GM12865 (cell line): ENCODE data around the gene NKX1-1.
"Not testable (repeated sequence)": the region's sequence is repeated elsewhere in the genome, so short reads cannot be mapped to it uniquely, and the experiment has no call there.

Experiments
- DNase-seq: peaks from one replicate; pipeline ENCODE4 v3.0.0; 2010; ENCODE audit warnings: low read depth
- H3K4me3 ChIP-seq: 2 replicates; pipeline ENCODE4 v1.5.1; 2011; ENCODE audit warnings: mild to moderate bottlenecking, low read depth, low read length, control low read depth
- TF ChIP-seq, protein P1 (sequence below): IDR thresholded peaks from 2 replicates; pipeline ENCODE4 v1.5.1; 2011; ENCODE audit warnings: low read length, control low read depth, low read depth, inconsistent platforms; ENCODE audit not compliant: insufficient read depth; ENCODE audit errors: missing control alignments

Gene NKX1-1

DNA sequence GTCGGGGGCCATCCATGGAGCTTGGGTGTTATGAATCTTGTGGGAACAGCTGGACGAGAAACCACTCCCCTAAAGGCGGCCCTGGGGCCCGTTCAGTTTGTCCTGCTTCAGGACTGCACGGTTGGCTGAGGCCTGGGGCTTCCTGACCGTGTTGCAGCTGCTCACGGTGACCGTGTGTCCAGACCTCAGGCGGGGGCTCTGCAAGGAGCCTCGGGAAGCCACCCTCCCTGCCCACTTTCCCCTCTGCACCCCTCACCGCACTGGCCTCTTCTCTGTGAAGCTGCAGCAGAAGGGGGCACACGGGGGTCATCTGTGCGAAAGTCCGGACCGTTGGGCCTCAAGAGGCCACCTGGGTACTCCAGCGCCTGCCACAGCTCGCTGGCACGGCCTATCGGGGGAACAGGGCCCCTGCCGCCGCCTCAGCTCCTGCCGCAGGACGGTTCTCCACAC, 29.8 kb downstream of the NKX1-1 start:
- no peak for DNase-seq
- no peak overlapping the region for H3K4me3 ChIP-seq
- TF ChIP-seq, protein P1, sequence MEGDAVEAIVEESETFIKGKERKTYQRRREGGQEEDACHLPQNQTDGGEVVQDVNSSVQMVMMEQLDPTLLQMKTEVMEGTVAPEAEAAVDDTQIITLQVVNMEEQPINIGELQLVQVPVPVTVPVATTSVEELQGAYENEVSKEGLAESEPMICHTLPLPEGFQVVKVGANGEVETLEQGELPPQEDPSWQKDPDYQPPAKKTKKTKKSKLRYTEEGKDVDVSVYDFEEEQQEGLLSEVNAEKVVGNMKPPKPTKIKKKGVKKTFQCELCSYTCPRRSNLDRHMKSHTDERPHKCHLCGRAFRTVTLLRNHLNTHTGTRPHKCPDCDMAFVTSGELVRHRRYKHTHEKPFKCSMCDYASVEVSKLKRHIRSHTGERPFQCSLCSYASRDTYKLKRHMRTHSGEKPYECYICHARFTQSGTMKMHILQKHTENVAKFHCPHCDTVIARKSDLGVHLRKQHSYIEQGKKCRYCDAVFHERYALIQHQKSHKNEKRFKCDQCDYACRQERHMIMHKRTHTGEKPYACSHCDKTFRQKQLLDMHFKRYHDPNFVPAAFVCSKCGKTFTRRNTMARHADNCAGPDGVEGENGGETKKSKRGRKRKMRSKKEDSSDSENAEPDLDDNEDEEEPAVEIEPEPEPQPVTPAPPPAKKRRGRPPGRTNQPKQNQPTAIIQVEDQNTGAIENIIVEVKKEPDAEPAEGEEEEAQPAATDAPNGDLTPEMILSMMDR = no peak

DNA sequence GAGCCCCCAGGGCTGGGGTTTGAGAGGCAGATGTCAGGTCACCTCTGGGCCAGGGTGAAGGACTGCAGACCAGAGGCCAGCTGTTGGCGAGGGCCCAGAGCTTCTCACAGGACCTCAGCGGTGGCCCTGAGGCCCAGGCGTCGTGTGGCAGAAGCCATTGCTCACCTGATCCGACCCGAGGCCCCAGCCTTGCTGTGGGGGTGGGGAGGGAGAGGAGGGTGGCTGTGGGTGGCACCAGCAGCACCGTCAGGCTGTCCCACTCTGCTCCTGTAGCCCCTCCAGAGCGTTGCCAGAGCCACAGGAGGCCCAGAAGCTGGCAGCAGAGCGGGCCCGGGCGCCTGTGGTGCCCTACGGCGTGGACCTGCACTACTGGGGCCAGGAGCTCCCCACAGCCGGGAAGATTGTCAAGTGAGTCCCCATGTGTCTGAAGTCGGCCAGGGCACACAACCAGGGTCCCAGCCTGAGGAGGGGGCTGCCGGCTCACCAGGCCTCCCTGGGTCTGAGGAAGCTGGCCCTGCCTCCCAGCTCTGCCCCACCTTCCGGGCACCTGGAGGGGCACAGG, 30.4 kb downstream of the NKX1-1 start:
- TF ChIP-seq, protein P1 = no peak
- DNase-seq = no peak
- no peak overlapping the region for H3K4me3 ChIP-seq

DNA sequence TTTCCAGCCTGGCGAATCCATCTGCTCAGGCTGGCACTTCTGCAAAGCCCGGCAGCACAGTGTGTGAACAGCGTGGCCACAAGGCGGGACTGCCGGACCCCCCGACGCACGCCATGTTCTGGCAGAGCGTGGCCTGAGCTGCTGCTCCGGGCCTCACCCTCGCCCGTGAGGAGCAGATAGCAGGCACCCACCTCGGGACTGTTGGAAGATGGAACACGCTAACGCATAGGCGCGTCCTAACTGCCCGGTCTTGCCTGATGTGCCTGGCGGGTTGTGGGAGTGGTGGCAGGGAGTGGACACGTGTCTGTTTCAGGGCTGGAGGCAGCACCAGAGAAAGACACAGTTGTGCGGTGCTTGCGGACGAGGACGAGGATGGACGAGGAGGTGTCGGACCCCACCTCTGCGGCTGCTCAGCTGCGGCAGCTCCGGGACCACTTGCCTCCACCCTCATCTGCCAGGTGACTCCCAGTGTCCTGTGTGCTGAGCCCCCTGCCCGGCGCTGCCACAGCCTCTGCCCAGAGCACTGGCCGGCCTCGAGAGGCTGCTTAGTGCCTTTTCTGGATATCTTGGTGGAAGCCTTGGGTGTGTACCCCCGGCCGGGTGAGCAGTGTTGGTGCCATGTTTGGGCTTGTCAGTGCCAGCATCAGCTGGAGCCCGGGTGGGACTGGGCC, 31.1 kb downstream of the NKX1-1 start:
- no peak overlapping the region for H3K4me3 ChIP-seq
- TF ChIP-seq, protein P1 = no peak
- DNase-seq = no peak

DNA sequence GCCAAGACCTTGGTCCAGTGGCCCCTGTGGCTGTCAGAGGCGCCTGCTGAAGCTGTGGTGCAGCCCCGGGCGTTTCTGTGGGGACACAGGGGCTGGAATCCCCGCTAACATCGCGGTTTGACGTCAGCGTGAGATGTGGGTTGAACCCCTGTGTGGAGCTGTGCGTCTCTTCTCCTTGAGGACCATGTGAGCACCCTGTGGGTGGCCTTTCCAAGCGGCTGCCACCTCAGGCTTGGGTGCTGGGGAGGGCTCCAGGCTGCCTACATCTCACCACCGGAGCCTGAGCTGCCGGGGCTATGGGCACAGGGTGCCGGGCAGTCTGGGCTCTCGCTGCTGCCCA, 31.6 kb downstream of the NKX1-1 start:
- no peak for DNase-seq
- TF ChIP-seq, protein P1 = no peak
- H3K4me3 ChIP-seq = no peak overlapping the region

DNA sequence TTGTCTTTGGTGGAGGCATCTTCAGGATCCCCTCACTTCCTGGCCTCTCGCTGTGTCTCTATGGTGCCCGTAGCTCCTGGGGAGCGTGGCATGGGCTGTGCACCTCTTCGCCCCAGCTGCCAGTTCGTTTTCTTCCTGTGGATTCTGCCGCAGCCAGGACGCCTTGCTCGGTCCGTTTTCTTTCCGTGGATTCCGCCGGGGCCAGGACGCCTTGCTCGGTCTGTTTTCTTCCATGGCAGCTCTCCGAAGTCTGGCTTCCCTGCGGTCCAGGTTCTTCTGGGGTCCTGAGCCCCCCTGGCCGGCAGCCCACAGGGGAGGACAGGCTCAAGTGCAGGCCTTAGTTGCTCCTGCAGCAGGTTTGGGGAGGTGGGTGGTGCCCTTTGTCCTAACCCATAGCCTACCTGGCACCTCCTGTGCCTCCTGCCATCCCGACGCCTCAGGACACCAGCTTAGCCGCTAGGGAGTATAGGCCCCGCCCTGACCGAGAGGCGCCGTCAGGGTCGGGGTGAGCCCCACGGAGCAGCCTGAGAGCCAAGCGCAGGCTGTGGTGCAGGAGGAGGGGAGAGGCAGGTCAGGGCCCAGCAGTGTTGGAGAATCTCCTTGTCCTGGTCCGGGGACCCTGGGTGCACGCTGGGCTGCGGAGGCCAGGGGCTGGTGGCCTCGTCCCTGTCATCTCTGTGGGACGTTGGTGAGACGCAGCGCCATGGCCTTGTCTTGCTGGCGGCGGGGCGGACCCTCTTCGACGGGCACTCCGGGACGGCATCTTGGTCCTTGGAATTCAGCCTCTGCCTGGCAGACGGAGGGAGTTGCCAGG, 32.1 kb downstream of the NKX1-1 start:
- H3K4me3 ChIP-seq = no peak overlapping the region
- no peak for DNase-seq
- TF ChIP-seq, protein P1 = no peak

DNA sequence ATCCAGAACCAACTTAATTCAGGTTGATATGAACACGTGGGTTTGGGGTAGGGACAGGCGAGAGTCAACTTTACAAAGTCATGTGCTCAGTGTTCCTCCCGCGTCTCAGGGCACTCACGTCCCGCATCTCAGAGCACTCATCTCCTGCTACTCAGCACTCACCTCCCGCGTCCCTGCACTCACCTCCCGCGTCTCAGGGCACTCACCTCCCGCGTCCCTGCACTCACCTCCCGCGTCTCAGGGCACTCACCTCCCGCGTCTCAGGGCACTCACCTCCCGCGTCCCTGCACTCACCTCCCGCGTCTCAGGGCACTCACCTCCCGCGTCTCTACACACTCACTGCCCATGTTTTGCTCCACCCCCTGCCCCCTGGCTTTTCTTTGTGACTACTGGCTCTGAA, 33.7 kb downstream of the NKX1-1 start:
- not testable (repeated sequence) for DNase-seq, H3K4me3 ChIP-seq
